GM18867 (cell line): Measurements from ENCODE around the gene USP7.
"Not testable (repeated sequence)": the region's sequence is repeated elsewhere in the genome, so short reads cannot be mapped to it uniquely, and the experiment has no call there.

Source experiments
- ATAC-seq: cut with Tn5 transposase; IDR thresholded peaks from one replicate; pipeline ENCODE4 v1.9.1; 2021; ENCODE audit warnings: mild to moderate bottlenecking, moderate library complexity; ENCODE audit not compliant: unreplicated experiment

The USP7 gene

DNA sequence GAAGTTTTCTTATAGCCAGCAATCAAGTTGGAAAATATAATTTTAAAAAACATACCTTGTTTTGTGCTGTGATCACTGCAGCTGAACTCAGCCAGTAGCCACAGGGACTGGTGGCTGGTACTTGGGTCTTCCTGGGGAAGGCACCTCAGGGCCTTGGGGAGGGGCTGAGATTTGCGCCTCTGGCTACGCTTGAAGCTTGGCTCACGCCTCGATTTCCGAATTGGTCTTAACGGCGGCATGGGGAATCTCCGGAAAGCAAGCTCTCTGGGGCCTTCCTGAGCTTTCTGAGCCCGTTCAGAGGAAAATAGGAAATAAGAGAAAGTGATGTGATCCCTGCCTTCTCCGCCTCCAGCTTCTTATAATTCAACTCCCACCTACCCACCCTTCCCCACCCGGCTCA lies 11.3 kb upstream of the USP7 start:
- no peak for ATAC-seq

DNA sequence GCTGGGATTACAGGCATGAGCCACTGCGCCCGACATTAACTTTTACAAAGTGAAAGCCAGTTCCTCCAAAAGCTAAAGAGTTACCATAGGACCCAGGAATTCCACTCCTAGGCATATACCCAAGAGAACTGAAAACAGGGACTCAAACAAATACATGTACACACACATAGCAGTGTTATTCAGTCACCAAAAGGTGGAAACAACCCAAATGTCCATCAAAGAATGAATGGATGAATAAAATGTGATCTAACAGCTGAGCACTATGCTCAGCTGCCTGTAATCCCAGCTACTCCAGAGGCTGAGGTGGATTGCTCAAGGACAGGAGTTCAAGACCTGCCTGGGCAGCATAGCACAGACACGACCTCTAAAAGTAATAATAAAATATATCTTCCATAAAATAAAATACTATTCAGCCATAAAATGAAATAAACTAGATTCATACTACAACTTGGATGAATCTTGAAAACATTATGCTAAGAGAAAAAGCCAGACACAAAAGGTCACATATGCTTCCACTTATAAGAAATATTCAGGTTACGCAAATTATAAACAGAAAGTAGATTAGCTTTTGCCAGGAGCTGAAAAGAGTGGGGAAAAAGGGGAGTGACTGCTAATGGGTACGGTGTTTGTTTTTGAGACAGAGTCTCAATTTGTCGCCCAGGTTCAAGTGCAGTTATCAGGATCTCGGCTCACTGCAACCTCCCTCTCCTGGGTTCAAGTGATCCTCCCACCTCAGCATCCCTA lies 9.3 kb upstream of the USP7 start:
- no peak for ATAC-seq

DNA sequence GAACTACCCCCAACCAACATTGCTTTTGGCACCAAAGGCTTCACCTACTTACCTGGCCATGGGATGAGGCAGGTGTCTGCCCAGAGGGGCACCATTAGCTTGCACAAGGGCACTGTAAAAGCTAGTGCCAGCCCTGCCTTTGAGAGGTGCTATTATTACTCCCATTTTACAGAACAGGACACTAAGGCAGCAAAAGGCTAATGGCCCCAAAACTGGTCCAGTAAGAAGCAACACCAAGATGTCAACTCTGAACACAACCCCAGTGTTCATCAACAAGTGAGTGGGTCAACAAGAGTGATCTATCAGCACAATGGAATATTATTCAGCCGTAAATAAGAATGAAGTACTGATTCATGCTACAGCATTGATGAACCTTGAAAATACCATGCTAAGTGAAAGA lies 7.7 kb upstream of the USP7 start:
- ATAC-seq, result no peak

DNA sequence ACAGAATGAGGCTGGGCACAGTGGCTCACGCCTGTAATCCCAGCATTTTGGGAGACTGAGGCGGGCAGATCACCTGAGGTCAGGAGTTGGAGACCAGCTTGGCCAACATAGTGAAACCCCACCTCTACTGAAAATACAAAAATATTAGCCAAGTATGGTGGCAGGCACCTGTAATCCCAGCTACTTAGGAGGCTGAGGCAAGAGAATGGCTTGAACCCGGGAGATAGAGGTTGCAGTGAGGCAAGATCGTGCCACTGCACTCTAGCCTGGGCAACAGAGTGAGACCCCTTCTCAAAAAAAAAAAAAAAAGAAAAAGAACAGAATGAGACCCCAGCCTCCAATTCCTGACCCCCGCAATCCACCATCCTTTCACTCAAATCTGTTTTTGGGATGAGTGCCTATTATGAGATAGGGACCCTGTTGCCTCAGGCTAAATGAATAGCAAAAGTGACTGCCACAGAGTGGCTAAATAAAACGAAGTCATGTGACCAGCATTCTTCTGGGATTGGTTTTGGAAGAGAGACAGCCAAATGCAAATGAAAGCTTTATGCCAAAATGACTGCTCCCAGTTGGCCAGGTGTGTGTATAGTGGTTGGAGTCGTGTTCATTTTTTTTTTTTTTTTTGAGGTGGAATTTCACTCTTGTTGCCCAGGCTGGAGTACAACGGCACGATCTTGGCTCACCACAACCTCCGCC lies 5.6 kb upstream of the USP7 start:
- ATAC-seq, result not testable (repeated sequence)

DNA sequence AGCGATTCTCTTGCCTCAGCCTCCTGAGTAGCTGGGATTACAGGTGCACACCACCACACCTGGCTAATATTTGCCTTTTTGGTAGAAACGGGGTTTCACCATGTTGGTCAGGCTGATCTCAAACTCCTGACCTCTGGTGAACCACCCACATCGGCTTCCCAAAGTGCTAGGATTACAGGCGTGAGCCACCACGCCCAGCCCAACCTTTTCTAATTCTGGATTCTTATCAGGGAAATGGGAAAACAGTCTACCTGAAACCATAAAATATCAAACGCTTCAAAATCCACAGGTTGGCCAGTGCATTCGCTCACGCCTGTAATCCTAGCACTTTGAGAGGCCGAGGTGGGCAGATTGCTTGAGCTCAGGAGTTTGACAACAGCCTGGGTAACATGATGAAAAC lies 4.3 kb upstream of the USP7 start:
- not testable (repeated sequence) for ATAC-seq

DNA sequence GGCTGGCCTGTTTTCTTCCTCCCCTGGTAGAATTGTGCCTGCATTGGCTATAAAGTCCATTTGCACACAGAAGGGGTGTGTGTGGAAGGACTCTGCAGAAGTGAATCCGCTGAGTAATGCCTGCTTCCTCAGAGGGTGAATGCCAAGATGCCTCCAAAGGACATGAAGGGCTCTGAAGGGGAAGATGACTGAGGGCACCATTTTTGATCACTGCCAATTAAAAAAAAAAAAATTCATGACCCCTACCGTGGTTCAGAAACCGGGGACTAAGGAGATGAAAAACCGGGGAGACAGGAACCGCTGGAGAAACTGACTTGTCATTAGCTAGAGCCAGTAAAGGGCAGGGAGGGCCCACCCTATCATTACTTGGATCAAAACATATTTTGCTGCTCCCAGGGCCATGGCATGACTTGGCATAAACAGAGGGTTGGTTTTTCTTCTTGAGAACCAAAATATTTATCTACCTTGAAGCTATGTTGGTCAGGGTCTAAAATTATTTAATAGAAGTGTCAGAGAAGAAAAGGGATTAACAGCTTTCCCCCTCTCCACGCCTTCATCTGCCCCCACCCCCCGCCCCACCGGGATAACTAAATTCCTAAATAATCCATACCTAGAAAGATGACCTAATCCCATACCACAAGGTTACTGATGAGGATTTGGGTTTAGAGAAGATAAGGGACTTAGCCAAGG lies 3.6 kb upstream of the USP7 start:
- ATAC-seq, result no peak

DNA sequence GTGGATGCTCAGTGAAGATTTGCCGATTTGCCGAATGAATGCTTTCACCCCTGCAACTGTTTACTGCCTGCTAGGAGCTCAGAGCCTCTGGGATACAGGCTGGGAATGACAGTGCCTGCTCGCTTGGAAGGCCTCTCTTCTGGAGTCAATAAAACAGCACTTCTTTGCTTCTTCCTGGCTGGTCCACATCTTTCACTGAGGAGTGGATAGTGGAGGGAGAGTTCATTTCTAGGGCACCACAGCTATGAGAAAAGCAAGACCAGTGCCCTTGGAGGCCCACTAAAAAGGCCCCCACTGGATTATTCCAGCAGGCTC lies 3.1 kb upstream of the USP7 start:
- no peak for ATAC-seq

DNA sequence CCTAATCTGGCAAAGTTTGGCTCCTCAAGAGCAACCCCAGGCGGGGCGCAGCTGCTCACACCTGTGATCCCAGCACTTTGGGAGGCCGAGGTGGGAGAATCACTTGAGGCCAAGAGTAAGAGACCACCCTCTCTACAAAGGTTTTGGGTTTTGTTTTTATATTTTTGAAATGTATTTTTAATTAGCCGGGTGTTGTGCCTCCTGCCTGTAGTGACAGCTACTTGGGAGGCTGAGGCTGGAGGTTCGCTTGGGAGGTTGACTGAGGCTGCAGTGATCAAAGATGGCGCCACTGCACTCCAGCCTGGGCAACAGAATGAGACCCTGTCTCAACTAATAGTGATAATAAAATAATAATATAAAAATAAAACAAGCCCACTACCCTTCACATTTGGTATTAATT lies 756 bp upstream of the USP7 start:
- ATAC-seq, result no peak

DNA sequence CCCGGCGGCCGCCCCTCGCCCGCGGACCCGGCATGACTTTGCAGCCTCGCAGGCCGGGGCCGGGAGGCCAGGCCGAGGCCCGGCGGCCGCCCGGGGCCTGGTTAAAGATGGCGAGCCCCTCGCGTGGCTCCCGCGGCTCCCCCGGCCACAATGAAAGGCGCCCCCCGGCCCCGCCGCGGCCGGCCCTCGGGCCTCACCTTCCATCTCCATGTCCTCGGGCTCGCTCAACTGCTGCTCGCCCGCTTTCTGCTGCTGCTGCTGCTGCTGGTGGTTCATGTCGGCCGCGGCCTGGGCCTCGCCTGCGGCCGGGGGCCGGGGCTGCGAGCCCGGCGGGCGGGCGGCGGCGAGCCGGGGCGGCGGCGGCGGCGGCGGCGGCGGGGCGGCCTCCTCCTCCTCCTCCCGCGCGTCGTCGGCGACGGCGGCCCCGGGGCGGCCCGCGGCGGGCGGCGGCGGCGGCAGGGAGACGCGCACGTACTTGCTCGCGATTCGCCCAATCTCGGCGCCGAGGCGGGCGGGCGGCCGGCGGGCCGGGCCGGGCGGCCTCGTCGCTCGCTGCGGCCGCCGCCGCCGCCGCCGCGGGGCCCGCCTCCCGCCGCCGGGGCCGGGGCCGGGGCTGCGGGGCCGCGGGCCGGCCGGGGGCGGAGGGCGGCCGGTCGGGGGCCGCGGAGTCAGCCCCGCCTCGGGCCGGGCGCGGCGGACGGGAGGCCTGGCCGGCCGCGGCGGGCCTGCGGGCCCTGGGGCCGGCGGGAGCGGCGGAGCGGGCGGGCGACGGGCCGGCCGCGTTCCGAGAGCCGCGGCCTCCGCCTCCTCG lies 491 bp downstream of the USP7 start:
- peak; percentile 6 for ATAC-seq

DNA sequence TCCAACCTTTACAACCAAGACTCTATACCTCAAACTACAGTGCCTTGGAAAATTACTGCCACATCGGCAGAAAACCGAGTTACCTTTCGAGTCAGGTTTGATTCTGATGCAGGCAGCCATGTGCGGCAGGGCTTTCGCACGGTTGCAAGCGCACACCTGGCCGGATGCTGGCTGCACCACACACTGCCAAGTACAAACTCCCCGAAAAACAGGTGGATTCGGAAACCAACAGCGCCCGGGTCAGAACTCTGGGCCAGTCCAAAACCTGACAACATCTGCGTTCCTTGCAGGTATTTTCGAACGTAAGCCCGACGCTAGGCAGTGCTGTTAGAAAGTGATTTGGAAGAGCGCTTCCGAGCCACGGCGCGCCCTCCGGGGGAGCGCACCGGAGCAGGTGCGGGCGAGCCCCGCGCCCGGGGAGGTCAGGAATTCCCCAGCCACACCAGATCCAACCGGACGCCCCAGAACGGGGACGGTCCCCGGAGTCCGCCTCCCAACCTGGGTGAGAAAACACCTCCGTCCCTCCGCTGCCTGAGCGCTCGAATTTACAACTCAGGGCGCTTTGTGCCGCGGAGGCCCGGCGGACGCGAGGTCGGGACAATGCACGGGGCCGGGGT lies 1.2 kb downstream of the USP7 start:
- no peak for ATAC-seq

DNA sequence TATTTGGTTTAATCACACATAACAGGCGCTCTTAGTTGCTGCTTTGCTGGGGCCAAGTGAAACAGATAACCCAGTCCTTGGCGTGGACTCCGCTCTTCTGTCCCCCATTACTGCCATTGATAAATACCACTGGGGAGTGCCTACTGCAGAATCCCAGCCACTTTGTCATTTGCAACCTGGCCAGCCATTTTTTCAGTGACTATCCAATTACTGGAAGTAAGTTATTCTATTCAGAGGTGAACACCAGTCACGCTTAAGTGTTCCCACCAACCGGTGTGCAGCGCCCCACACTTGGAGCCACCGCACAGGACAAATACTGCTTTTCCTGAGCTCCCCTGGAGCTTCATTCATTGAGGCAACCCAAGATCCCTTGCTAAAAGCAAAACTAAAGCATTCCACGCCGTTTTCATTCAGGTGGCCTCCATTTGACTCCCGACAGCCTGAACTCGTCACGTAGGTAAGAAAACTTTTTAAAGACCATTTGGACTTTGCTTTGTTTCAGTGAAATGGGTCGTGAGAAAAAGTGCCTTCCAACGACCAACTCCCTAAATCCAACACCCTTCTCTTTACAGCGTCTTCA lies 1.8 kb downstream of the USP7 start:
- no peak for ATAC-seq

DNA sequence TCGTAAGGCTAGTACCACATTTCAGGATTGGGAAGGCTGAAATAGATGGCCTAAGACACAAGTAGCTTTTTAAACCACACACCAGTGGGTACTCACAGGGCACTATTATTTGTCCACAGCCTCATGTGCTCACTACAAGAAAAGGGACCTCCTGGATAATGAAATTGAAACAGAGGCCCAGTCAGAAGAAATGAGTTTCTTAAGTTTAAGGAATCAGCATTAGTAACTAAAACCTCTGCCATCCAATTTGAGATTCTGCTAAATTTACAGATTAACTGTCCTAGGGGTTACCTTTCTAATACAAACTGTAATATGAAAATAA lies 3.0 kb downstream of the USP7 start:
- no peak for ATAC-seq

DNA sequence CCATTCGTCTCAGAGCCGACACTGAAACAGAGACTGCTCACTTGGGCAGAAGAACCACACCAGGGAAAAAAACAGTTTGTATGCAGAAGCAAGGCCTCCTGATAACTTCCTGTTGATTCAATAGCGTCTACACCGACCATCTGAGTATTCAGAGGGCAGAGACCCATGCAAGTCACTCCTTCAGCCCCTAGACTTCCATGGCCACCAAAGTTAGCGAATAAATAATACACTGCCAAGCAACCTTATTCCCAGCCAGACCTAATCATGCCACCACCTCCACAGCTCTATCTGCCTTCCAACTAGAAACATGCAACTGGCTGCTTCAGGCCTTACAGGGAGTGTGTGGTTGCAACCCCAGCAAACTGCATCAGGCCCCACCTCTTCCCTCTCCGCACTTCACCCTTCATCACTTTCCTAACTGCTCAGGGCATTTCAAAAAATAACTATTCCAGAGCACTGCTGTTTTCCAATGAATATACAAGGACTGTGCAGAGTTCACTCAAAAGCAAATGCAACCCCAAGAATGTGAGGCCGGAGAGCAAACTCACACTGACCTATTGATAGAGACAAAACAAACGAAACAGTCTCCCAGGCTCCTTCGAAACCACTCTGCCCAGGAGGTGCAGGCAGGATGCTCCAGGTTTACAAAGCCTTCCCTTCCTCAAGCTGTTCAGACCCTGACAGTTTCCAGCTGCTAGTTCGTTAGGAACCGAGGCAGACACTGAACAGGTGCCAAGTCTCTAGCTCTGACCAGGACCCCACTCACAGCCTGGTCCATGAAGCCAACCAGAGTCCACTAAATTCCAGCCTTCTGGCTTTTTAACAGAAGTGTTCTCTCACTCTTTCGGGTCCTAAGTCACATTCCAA lies 3.6 kb downstream of the USP7 start:
- ATAC-seq, result no peak

DNA sequence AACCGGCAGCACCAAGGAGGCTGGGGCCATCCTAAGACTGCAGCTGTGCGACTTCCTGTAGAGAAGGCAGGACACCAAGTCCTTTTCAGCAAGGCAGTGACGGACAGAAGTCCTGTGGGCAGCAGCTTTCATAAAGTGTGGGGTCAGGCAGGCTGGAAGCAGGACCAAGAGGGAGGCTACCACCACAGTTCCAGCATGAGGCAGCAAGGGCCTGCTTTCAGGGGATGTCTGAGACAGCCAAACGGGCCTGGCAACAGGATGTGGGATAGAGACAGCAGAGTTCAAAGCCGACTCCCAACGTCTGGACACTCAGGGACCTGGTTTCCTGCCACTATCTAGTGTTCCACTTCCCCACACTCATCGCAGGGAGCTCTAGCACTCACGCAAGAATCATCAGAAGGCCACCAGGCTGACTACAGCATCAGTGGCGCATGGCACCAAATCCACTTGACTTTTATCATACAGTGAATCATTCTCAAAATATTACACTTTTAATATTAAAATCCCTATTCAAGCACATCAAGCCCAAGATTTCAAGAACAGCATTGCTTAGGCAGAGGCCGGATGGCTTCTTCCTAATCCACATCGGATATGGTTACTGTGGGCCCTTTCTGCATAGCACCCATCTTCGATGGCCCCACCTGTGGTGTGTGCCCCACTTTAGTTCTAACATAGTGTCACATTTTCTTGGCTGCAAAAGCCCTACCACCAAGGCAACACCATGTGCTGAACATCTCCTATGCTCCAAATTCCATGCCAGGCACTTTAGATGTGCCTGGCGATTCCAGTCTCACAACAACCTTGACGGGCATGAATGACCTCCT lies 5.2 kb downstream of the USP7 start:
- no peak for ATAC-seq

DNA sequence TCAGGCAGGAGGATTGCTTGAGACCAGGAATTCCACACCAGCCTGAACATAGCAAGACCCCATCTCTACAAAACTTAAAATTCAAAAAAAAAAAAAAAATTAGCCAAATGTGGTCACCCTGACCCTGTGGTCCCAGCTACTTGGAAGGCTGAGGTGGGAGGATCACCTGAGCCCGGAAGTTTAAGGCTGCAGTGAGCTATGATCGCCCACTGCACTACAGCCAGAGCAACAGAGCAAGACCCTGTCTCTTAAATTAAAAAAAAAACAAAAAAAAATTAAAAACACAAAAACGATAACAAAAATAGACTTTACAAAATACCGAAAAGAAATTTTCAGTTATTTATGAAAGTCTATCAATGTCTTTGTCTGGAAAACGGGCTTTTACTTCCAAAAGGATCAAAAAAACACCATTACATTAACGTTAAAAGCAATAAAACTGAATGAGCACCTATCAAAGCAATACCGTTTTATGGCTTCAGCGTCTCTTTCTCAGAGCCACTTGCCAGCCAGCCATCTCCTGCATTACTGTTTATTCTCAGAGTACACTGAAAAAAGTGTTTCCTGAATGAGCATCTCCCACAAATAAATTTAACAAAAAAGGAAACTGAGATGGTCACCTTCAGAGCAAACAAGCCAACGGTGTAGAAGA lies 6.1 kb downstream of the USP7 start:
- ATAC-seq, result no peak

DNA sequence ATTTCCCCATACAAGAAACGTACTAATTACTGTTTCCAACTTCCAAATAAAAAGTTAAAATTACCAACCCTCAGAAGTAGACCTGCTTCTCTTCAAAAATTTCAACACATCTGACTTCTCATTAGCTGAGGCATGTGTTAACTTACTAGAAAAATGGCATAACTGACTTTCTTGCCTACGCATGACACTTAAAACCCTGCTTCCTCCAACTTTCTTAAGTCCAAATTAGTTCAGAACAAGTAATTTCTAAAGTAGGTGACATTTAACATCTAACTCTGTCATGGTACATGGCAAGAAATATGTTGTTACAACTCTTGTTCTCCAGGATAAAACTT lies 6.7 kb downstream of the USP7 start:
- no peak for ATAC-seq

DNA sequence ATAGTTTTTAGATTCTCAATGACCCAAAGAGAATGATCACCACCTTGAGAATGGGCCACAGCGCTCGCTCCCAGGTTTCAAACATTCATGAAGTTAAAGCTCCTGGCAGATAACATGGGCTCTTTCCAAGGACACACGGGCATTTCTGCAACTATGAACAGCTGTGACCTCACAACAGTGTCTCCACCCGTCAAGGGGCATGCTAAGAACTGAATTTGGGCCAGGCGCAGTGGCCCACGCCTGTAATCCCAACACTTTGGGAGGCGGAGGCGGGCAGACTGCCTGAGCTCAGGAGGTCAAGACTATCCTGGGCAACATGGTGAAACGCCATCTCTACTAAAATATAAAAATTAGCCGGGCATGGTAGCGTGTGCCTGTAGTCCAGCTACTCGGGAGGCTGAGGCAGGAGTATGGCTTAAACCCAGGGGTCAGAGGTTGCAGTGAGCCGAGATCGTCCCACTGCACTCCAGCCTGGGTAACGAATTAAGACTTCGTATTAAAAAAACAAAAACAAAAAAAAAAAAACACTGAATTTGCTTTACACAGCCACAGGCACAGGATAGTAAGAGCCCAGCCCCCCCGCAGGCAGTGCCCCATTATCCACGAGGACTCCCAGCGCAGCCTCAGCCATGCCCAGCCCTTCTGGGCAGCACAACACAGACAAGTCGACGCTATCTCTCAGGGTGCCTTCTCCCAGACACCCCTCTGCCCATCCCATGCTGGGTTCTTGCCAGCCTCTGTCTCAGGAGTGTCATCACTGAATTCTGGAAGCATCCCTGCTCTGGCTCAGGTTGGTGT lies 7.2 kb downstream of the USP7 start:
- ATAC-seq, result no peak

DNA sequence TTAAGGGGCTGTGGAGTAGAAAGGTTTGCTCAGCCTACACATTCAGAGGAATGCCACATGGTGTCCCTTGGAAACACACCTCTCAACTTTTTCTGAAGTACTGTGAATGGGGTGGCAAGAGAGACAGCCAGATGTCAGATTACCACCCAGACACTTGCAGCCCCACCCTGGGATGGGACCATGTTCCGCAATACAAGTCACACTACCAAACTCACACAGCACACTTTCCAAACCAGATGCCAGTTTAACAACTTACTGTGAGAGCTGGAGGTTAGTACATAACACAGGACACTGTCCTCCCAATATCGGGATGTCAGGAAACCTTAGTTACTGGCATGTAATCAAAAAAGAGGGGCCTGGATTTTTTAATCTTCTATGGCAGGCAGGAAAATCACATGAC lies 7.9 kb downstream of the USP7 start:
- no peak for ATAC-seq
